Sigmoid colon (tissue), 4 donors: ENCODE measurements around the gene MRAS.

Experiments
- CTCF ChIP-seq, 4 experiments: fragments of 450-650 bp in 3 of 4; fragments of 200-600 bp in 1 of 4; IDR thresholded peaks; one replicate each; pipeline ENCODE4 v1.5.1; 2016 to 2019; ENCODE audit warnings: antibody characterized with exemption in 4 of 4, mild to moderate bottlenecking in 3 of 4, moderate library complexity in 2 of 4
- POLR2AphosphoS5 ChIP-seq, 4 donors: sonication (generic); formaldehyde crosslinking; IDR thresholded peaks; one replicate each; pipeline ENCODE4 v1.6.1; 2017; ENCODE audit warnings: antibody characterized with exemption in 4 of 4

GRCh38 chr3:138354376-138354775, 6.0 kb downstream of the MRAS start:
- TF ChIP-seq CTCF (IDR thresholded peaks at IDR 0.05) (no peak), POLR2AphosphoS5 (IDR thresholded peaks at IDR 0.05) (no peak)
